Nephron progenitor cell (in vitro differentiated cells): ENCODE data around the gene OTOA.
"Not testable (repeated sequence)": the region's sequence is repeated elsewhere in the genome, so short reads cannot be mapped to it uniquely, and the experiment has no call there.

ENCODE experiments used
- DNase-seq: peaks from one replicate; pipeline ENCODE4 v3.0.0; 2021
- H3K27ac Mint-ChIP-seq: 2 replicates; pipeline ENCODE4 v1.8.0; 2021; ENCODE audit warnings: mild to moderate bottlenecking, moderate library complexity, mixed read lengths
- H3K27me3 Mint-ChIP-seq: 2 replicates; pipeline ENCODE4 v1.8.0; 2021; ENCODE audit warnings: mild to moderate bottlenecking, low read depth, mixed read lengths; ENCODE audit not compliant: poor library complexity
- H3K36me3 Mint-ChIP-seq: 2 replicates; pipeline ENCODE4 v1.8.0; 2021; ENCODE audit warnings: low read depth, mixed read lengths
- H3K4me1 Mint-ChIP-seq: 2 replicates; pipeline ENCODE4 v1.8.0; 2021; ENCODE audit warnings: mixed read lengths
- H3K4me3 Mint-ChIP-seq: 2 replicates; pipeline ENCODE4 v1.8.0; 2021; ENCODE audit warnings: mild to moderate bottlenecking, moderate library complexity, mixed read lengths
- H3K9me3 Mint-ChIP-seq: 2 replicates; pipeline ENCODE4 v1.8.0; 2021; ENCODE audit warnings: mild to moderate bottlenecking, moderate library complexity, mixed read lengths
- TF ChIP-seq, protein P1 (sequence below): fragments of 200-600 bp; sonication (generic); IDR thresholded peaks from 2 replicates; pipeline ENCODE4 v1.5.0; 2021; ENCODE audit warnings: antibody characterized with exemption

Gene OTOA

DNA sequence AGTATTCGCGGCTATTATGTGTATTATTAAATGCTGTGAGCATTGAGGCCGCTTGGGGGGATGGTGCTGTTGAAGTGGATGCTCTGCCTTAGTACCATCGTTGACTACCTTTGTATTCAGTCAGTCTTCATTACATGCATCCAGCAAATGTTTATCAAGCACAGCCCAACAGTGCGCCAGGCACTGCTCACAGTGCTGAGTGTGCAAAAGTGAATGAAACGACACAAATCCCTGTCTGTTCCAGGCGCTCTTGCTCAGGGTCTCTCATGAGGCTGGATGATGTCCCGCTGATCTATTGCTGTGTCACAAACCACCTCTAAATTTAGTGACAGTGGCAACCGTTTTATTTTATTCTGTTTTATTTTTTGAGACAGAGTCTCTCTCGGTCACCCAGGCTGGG is 53.8 kb downstream of the OTOA start:
- no peaks in the 10 kb centered on the region for H3K9me3 Mint-ChIP-seq
- no peak overlapping the region for H3K27ac Mint-ChIP-seq
- no peaks in the 10 kb centered on the region for H3K4me1 Mint-ChIP-seq
- peaks cover 10% of the 10 kb centered on the region for H3K27me3 Mint-ChIP-seq
- H3K4me3 Mint-ChIP-seq: no peak overlapping the region
- no peak for DNase-seq
- no peaks in the 10 kb centered on the region for H3K36me3 Mint-ChIP-seq
- TF ChIP-seq, protein P1, sequence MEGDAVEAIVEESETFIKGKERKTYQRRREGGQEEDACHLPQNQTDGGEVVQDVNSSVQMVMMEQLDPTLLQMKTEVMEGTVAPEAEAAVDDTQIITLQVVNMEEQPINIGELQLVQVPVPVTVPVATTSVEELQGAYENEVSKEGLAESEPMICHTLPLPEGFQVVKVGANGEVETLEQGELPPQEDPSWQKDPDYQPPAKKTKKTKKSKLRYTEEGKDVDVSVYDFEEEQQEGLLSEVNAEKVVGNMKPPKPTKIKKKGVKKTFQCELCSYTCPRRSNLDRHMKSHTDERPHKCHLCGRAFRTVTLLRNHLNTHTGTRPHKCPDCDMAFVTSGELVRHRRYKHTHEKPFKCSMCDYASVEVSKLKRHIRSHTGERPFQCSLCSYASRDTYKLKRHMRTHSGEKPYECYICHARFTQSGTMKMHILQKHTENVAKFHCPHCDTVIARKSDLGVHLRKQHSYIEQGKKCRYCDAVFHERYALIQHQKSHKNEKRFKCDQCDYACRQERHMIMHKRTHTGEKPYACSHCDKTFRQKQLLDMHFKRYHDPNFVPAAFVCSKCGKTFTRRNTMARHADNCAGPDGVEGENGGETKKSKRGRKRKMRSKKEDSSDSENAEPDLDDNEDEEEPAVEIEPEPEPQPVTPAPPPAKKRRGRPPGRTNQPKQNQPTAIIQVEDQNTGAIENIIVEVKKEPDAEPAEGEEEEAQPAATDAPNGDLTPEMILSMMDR: no peak

DNA sequence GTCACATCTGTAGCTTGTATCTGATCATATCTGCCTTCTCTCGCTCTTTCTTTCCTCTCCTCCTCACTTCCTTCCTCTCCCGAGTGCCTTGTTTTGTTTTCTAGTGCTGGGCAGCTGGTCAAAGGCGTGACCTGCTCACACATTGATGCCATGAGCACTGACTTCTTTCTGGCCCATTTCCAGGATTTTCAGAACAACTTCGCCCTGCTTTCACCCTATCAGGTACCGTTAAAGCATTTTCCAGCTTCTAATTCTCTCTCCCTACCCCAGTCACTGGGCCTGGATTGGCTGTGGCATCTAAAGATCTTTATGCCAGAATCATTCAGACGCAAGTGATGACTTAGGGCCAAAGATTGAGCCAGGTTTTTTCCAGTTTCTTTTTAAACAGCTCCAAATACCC is 55.5 kb downstream of the OTOA start:
- TF ChIP-seq, protein P1: no peak
- Mint-ChIP-seq H3K36me3 (no peaks in the 10 kb centered on the region), H3K9me3 (no peaks in the 10 kb centered on the region), H3K4me1 (no peaks in the 10 kb centered on the region), H3K27me3 (peaks cover 10% of the 10 kb centered on the region), H3K27ac (no peak overlapping the region), H3K4me3 (no peak overlapping the region)
- DNase-seq: no peak

DNA sequence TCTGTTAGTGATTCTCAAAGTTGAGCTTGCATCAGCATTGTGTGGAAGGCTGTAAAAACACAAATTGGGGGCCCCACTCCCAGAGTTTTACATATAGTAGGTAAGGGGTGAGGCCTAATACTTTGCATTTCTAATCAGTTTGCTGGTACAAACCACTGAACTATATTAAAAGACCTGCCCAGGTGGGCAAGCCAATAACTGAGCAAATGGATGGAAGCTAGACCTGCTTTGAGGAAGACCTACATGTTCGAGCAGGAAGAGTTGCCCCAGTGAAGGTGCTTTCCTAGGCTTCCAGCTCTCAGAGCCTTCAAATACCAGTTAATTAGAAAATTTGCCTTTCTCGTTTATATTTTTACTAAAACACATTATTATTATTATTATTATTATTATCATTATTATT is 56.8 kb downstream of the OTOA start:
- peaks cover 13% of the 10 kb centered on the region for H3K27me3 Mint-ChIP-seq
- TF ChIP-seq, protein P1: no peak

GRCh38 chr16:21722771-21723455 is 59.1 kb downstream of the OTOA start:
- Mint-ChIP-seq H3K4me3 (no peak overlapping the region), H3K27ac (no peak overlapping the region), H3K9me3 (no peaks in the 10 kb centered on the region), H3K27me3 (peaks cover 10% of the 10 kb centered on the region), H3K36me3 (no peaks in the 10 kb centered on the region), H3K4me1 (no peaks in the 10 kb centered on the region)
- no peak for DNase-seq
- TF ChIP-seq, protein P1: no peak

More for the DNA sequence above, 56.8 kb downstream of the OTOA start:
- Mint-ChIP-seq H3K36me3 (no peaks in the 10 kb centered on the region), H3K9me3 (no peaks in the 10 kb centered on the region), H3K27ac (no peak overlapping the region), H3K4me3 (no peak overlapping the region), H3K4me1 (no peaks in the 10 kb centered on the region)
- DNase-seq: no peak

DNA sequence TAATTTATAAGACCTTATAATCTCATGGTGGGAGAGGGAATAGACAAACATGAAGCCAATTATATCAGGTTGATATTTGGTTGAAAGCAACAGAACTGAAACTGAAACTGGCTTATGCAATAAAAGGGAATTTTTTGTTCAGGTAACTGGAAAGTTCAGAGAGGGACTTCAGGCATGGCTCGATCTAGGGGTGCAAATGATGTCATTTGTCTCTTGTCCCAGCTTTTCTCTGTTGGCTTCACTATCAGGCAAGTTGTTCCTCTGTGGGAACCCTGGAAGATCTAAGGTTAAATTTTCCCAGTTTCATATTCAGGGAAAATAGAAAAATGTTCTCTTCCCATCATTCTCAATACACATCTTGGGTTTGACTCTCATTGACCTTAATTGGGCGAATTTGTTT is 59.8 kb downstream of the OTOA start:
- Mint-ChIP-seq H3K36me3 (no peaks in the 10 kb centered on the region), H3K4me3 (no peak overlapping the region)
- TF ChIP-seq, protein P1: no peak

DNA sequence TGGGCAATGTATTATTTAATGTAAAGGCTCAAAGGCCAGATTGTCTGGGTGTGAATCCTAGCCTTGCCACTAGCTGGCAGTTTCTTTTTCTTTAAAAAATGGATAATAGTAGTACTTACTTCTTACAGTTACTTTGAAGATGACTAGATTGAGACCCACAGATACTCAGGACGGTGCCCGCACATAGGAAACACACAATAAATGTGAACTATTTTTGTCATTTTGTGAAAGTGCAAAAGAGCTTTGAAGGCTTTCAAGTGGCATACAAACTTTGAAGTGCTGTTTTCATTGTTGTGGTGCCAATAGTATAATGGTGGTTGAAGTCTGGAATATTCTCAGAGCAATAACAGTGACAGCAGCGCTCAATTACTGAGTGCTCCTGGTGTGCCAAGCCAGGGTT is 63.6 kb downstream of the OTOA start:
- TF ChIP-seq, protein P1: no peak
- DNase-seq: no peak
- Mint-ChIP-seq H3K27ac (no peak overlapping the region), H3K4me3 (no peak overlapping the region), H3K36me3 (no peaks in the 10 kb centered on the region), H3K9me3 (no peaks in the 10 kb centered on the region), H3K27me3 (peaks cover 13% of the 10 kb centered on the region), H3K4me1 (no peaks in the 10 kb centered on the region)

More for the DNA sequence above, 59.8 kb downstream of the OTOA start:
- no peaks in the 10 kb centered on the region for H3K9me3 Mint-ChIP-seq
- peaks cover 10% of the 10 kb centered on the region for H3K27me3 Mint-ChIP-seq
- no peaks in the 10 kb centered on the region for H3K4me1 Mint-ChIP-seq
- no peak overlapping the region for H3K27ac Mint-ChIP-seq
- no peak for DNase-seq

- not testable (repeated sequence) for H3K4me1 Mint-ChIP-seq, H3K9me3 Mint-ChIP-seq, H3K4me3 Mint-ChIP-seq, H3K36me3 Mint-ChIP-seq, H3K27me3 Mint-ChIP-seq, DNase-seq, H3K27ac Mint-ChIP-seq
Observed at GRCh38 chr16:21731233-21731632, 67.5 kb downstream of the OTOA start.

DNA sequence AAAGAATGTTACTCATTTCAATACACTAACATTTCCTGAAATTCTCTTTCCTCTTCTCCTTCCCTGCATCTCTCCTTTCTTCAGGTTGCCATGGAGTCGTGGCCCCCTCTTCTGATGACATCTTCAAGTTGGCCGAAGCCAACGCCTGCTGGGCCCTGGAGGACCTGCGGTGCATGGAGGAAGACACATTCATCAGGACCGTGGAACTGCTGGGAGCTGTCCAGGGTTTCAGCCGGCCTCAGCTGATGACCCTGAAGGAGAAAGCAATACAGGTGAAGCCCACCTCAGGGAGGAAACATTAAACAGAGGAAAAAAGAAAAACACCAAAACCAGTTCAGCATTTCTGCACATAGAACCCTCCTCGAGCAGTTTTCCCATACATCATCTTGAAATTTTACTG is 76.9 kb downstream of the OTOA start:
- DNase-seq, H3K36me3 Mint-ChIP-seq, H3K4me1 Mint-ChIP-seq, H3K27ac Mint-ChIP-seq, H3K4me3 Mint-ChIP-seq, H3K27me3 Mint-ChIP-seq, H3K9me3 Mint-ChIP-seq: not testable (repeated sequence)
